H9 (cell line): Measurements from ENCODE around the gene INSRR. TPM values are rescaled to one million over a fixed set of nuclear protein-coding genes. Genes with fewer than 3 reads are reported as not detected.

Source experiments
- DNase-seq: peaks from one replicate; pipeline ENCODE4 v3.0.0-alpha.2; 2017
- H2AFZ ChIP-seq: one replicate; pipeline ENCODE4 v1.6.1; 2013; ENCODE audit warnings: mild to moderate bottlenecking, low read length, control low read depth, moderate library complexity
- H2AK5ac ChIP-seq: 2 replicates; pipeline ENCODE4 v1.6.1; 2013; ENCODE audit warnings: low read length, control low read depth, mixed read lengths; ENCODE audit not compliant: insufficient read length
- H2BK120ac ChIP-seq: one replicate; pipeline ENCODE4 v1.6.1; 2013; ENCODE audit warnings: low read depth, mild to moderate bottlenecking, low read length, control low read depth, inconsistent platforms; ENCODE audit not compliant: poor library complexity, severe bottlenecking
- H2BK12ac ChIP-seq: 2 replicates; pipeline ENCODE4 v1.6.1; 2013; ENCODE audit warnings: low read length, control low read depth, mixed read lengths, low read depth; ENCODE audit not compliant: insufficient read length
- H2BK15ac ChIP-seq: 2 replicates; pipeline ENCODE4 v1.6.1; 2013; ENCODE audit warnings: low read depth, low read length, control low read depth
- H2BK20ac ChIP-seq: one replicate; pipeline ENCODE4 v1.6.1; 2013; ENCODE audit warnings: low read depth, mild to moderate bottlenecking, low read length, control low read depth, inconsistent platforms; ENCODE audit not compliant: poor library complexity, severe bottlenecking
- H2BK5ac ChIP-seq: 2 replicates; pipeline ENCODE4 v1.6.1; 2013; ENCODE audit warnings: low read length, control low read depth, mixed read lengths; ENCODE audit not compliant: insufficient read length
- H3K14ac ChIP-seq: 2 replicates; pipeline ENCODE4 v1.6.1; 2013; ENCODE audit warnings: low read length, control low read depth; ENCODE audit not compliant: insufficient read depth
- H3K18ac ChIP-seq: 2 replicates; pipeline ENCODE4 v1.6.1; 2013; ENCODE audit warnings: low read depth, mild to moderate bottlenecking, mixed read lengths, low read length, control low read depth; ENCODE audit not compliant: insufficient read length
- H3K23ac ChIP-seq: 2 replicates; pipeline ENCODE4 v1.6.1; 2013; ENCODE audit warnings: low read length, control low read depth, mixed read lengths, low read depth; ENCODE audit not compliant: insufficient read length
- H3K23me2 ChIP-seq: 2 replicates; pipeline ENCODE4 v1.6.1; 2013; ENCODE audit warnings: low read depth, mild to moderate bottlenecking, mixed read lengths, low read length, control low read depth; ENCODE audit not compliant: insufficient read length, poor library complexity, severe bottlenecking
- H3K27ac ChIP-seq: 2 replicates; pipeline ENCODE4 v1.5.1; 2013; ENCODE audit warnings: low read length, control low read depth, mixed read lengths, low read depth; ENCODE audit not compliant: insufficient read length
- H3K27me3 ChIP-seq: 2 replicates; pipeline ENCODE4 v1.6.1; 2013; ENCODE audit warnings: low read length, control low read depth, inconsistent platforms; ENCODE audit not compliant: insufficient read depth
- H3K4ac ChIP-seq: 2 replicates; pipeline ENCODE4 v1.6.1; 2013; ENCODE audit warnings: low read depth, mild to moderate bottlenecking, control low read depth, inconsistent platforms, low read length, moderate library complexity
- H3K4me1 ChIP-seq: 2 replicates; pipeline ENCODE4 v1.6.1; 2013; ENCODE audit warnings: low read length, control low read depth, inconsistent platforms; ENCODE audit not compliant: insufficient read depth
- H3K4me2 ChIP-seq: 2 replicates; pipeline ENCODE4 v1.6.1; 2013; ENCODE audit warnings: low read length, control low read depth, mixed read lengths; ENCODE audit not compliant: insufficient read length, insufficient read depth
- H3K56ac ChIP-seq: 2 replicates; pipeline ENCODE4 v1.6.1; 2013; ENCODE audit warnings: low read depth, mild to moderate bottlenecking, mixed read lengths, low read length, control low read depth; ENCODE audit not compliant: insufficient read length
- H3K79me1 ChIP-seq: 2 replicates; pipeline ENCODE4 v1.6.1; 2013; ENCODE audit warnings: low read depth, mild to moderate bottlenecking, moderate library complexity, low read length, control low read depth, inconsistent platforms; ENCODE audit not compliant: insufficient read depth, poor library complexity, severe bottlenecking
- H3K79me2 ChIP-seq: 2 replicates; pipeline ENCODE4 v1.6.1; 2013; ENCODE audit warnings: low read length, control low read depth, inconsistent platforms; ENCODE audit not compliant: insufficient read depth
- H3K9ac ChIP-seq: 2 replicates; pipeline ENCODE4 v1.6.1; 2013; ENCODE audit warnings: low read length, control low read depth, mixed read lengths; ENCODE audit not compliant: insufficient read length; ENCODE audit errors: extremely low read depth
- H3K9me3 ChIP-seq: one replicate; pipeline ENCODE4 v1.6.1; 2013; ENCODE audit warnings: low read depth, low read length, inconsistent platforms; ENCODE audit not compliant: control insufficient read depth
- H3T11ph ChIP-seq: one replicate; pipeline ENCODE4 v1.6.1; 2013; ENCODE audit warnings: mild to moderate bottlenecking, low read length, control low read depth, inconsistent platforms
- H4K20me1 ChIP-seq: one replicate; pipeline ENCODE4 v1.6.1; 2013; ENCODE audit not compliant: control insufficient read depth, insufficient read length, insufficient read depth
- H4K5ac ChIP-seq: 2 replicates; pipeline ENCODE4 v1.6.1; 2013; ENCODE audit warnings: low read depth, mild to moderate bottlenecking, mixed read lengths, low read length, control low read depth; ENCODE audit not compliant: insufficient read length
- H4K8ac ChIP-seq: replicated peaks from 2 replicates; pipeline ENCODE4 v1.6.1; 2013; ENCODE audit warnings: low read length, control low read depth, mixed read lengths, low read depth; ENCODE audit not compliant: insufficient read length
- H4K91ac ChIP-seq: 2 replicates; pipeline ENCODE4 v1.6.1; 2013; ENCODE audit warnings: low read depth, mild to moderate bottlenecking, moderate library complexity, mixed read lengths, low read length, control low read depth; ENCODE audit not compliant: insufficient read length
- H3K27ac Mint-ChIP-seq, 3 experiments: 2 replicates in 2 of 3; 3 replicates in 1 of 3; pipeline ENCODE4 v1.8.0; 2020 to 2021; ENCODE audit warnings: mixed read lengths in 3 of 3, mild to moderate bottlenecking in 1 of 3, moderate library complexity in 1 of 3
- H3K27me3 Mint-ChIP-seq: 2 replicates; pipeline ENCODE4 v1.8.0; 2021; ENCODE audit warnings: low read depth, mild to moderate bottlenecking, moderate library complexity, mixed read lengths
- H3K36me3 Mint-ChIP-seq, 3 experiments: 2 replicates in 2 of 3; 3 replicates in 1 of 3; pipeline ENCODE4 v1.8.0; 2020 to 2021; ENCODE audit warnings: low read depth in 3 of 3, mixed read lengths in 3 of 3; ENCODE audit not compliant: insufficient read depth in 1 of 3
- H3K4me1 Mint-ChIP-seq, 2 experiments: 2 replicates each; pipeline ENCODE4 v1.8.0; 2020; ENCODE audit warnings: mixed read lengths in 2 of 2
- H3K4me3 Mint-ChIP-seq, 2 experiments: 2 replicates in 1 of 2; 3 replicates in 1 of 2; pipeline ENCODE4 v1.8.0; 2020 to 2021; ENCODE audit warnings: mild to moderate bottlenecking in 2 of 2, mixed read lengths in 2 of 2, moderate library complexity in 1 of 2
- H3K9me3 Mint-ChIP-seq, 2 experiments: 2 replicates in 1 of 2; 3 replicates in 1 of 2; pipeline ENCODE4 v1.8.0; 2020; ENCODE audit warnings: mild to moderate bottlenecking in 2 of 2, mixed read lengths in 2 of 2, moderate library complexity in 1 of 2
- CTCF ChIP-seq: fragments of 200-600 bp; sonication (generic); conservative IDR thresholded peaks from 3 replicates; pipeline ENCODE4 v1.8.0; 2021; ENCODE audit warnings: antibody characterized with exemption, mild to moderate bottlenecking
- WGBS: extraction: QIAGEN DNeasy Blood & Tissue Kit; methylation state at CpG from one replicate; pipeline ENCODE4 v1.1.7; 2013; ENCODE audit warnings: missing lambda C conversion rate, low lambda C conversion rate, mixed read lengths; ENCODE audit not compliant: insufficient read length; ENCODE audit errors: extremely low coverage; 5-methylcytosine and 5-hydroxymethylcytosine counted together
- total RNA-seq: library from RNA; stranded (reverse); gene quantifications from 2 replicates; pipeline ENCODE4 v1.2.1, GENCODE V29; 2021

Gene INSRR
- total RNA-seq, 1 experiment from 2014 or later: not detected

GRCh38 chr1:156898161-156898566 lies 39.2 kb upstream of the INSRR start:
- Histone ChIP-seq H4K20me1 (no peaks in the 10 kb centered on the region), H2BK12ac (no peak overlapping the region), H2AFZ (no peak overlapping the region), H3K23ac (no peak overlapping the region), H3K56ac (no peak overlapping the region), H3K79me1 (no peaks in the 10 kb centered on the region), H3K79me2 (no peaks in the 10 kb centered on the region), H3K9ac (no peak overlapping the region), H4K91ac (no peak overlapping the region), H2BK120ac (no peak overlapping the region), H4K5ac (no peak overlapping the region), H2BK20ac (no peak overlapping the region), H3K4me1 (no peaks in the 10 kb centered on the region), H4K8ac (no peak overlapping the region), H3K23me2 (no peaks in the 10 kb centered on the region), H3K27ac (no peak overlapping the region), H3T11ph (no peak overlapping the region), H3K27me3 (peaks cover 8% of the 10 kb centered on the region; the same call in 1 of the 2 replicates), H2AK5ac (no peak overlapping the region), H2BK5ac (no peak overlapping the region), H3K9me3 (no peaks in the 10 kb centered on the region), H3K14ac (no peak overlapping the region), H3K4ac (no peak overlapping the region), H3K4me2 (no peak overlapping the region), H2BK15ac (no peak overlapping the region), H3K18ac (no peak overlapping the region)
- WGBS: no CpG with 5 or more reads among the region's 13 CpGs
- Mint-ChIP-seq H3K4me3 (no peak overlapping the region), H3K27ac (no peak overlapping the region), H3K27me3 (peaks cover 61% of the 10 kb centered on the region), H3K36me3 (no peaks in the 10 kb centered on the region), H3K9me3 (no peaks in the 10 kb centered on the region), H3K4me1 (peaks cover 15 to 42% of the 10 kb centered on the region in 2 experiments)
- no peak for DNase-seq
- no peak for TF ChIP-seq CTCF
